Duodenal mucosa (tissue), 2 donors: ENCODE results near the gene ADGRL1.
"Not testable (repeated sequence)": the region's sequence is repeated elsewhere in the genome, so short reads cannot be mapped to it uniquely, and the experiment has no call there.

Experiments
- H3K27ac ChIP-seq: one replicate; pipeline ENCODE4 v1.7.0; 2013; ENCODE audit warnings: low read depth, low read length
- H3K27me3 ChIP-seq, 2 donors: one replicate each; pipeline ENCODE4 v1.7.0; 2013; ENCODE audit warnings: low read length in 2 of 2, control low read depth in 1 of 2; ENCODE audit not compliant: insufficient read depth in 2 of 2, control insufficient read depth in 1 of 2
- H3K36me3 ChIP-seq, 2 donors: one replicate each; pipeline ENCODE4 v1.7.0; 2013; ENCODE audit warnings: low read length in 2 of 2, control low read depth in 1 of 2; ENCODE audit not compliant: insufficient read depth in 2 of 2, control insufficient read depth in 1 of 2
- H3K4me1 ChIP-seq, 2 donors: one replicate each; pipeline ENCODE4 v1.7.0; 2013; ENCODE audit warnings: low read length in 2 of 2, control low read depth in 1 of 2; ENCODE audit not compliant: insufficient read depth in 2 of 2, control insufficient read depth in 1 of 2
- H3K4me3 ChIP-seq, 2 donors: one replicate each; pipeline ENCODE4 v1.7.0; 2013; ENCODE audit warnings: low read length in 2 of 2, low read depth in 1 of 2
- H3K9ac ChIP-seq, 2 donors: one replicate each; pipeline ENCODE4 v1.7.0; 2013; ENCODE audit warnings: low read length in 2 of 2, low read depth in 1 of 2
- H3K9me3 ChIP-seq, 2 donors: one replicate each; pipeline ENCODE4 v1.7.0; 2013; ENCODE audit warnings: low read length in 2 of 2, control low read depth in 1 of 2; ENCODE audit not compliant: control insufficient read depth in 1 of 2

Gene ADGRL1

GRCh38 chr19:14204219-14204618 lies 1.8 kb downstream of the ADGRL1 start:
- not testable (repeated sequence) for H3K4me1 ChIP-seq, H3K27ac ChIP-seq, H3K9me3 ChIP-seq, H3K36me3 ChIP-seq, H3K4me3 ChIP-seq, H3K9ac ChIP-seq, H3K27me3 ChIP-seq

- H3K27me3 ChIP-seq, H3K36me3 ChIP-seq, H3K9ac ChIP-seq, H3K4me3 ChIP-seq, H3K27ac ChIP-seq, H3K9me3 ChIP-seq, H3K4me1 ChIP-seq: not testable (repeated sequence)
These were observed 2.2 kb downstream of the ADGRL1 start for GRCh38 chr19:14203788-14204187.

- Histone ChIP-seq H3K4me3 (no peak overlapping the region), H3K36me3 (no peaks in the 10 kb centered on the region), H3K9ac (no peak overlapping the region), H3K27ac (no peak overlapping the region), H3K4me1 (peaks cover 0 to 3% of the 10 kb centered on the region in 2 donors), H3K9me3 (no peaks in the 10 kb centered on the region), H3K27me3 (no peaks in the 10 kb centered on the region)
These were observed 2.8 kb downstream of the ADGRL1 start for GRCh38 chr19:14203177-14203576.

- H3K27ac ChIP-seq, H3K4me1 ChIP-seq, H3K9ac ChIP-seq, H3K36me3 ChIP-seq, H3K9me3 ChIP-seq, H3K4me3 ChIP-seq, H3K27me3 ChIP-seq: not testable (repeated sequence)
These were observed 4.5 kb downstream of the ADGRL1 start for GRCh38 chr19:14201481-14201880.

- H3K27ac ChIP-seq, H3K9me3 ChIP-seq: not testable (repeated sequence)
These were observed 5.7 kb downstream of the ADGRL1 start for GRCh38 chr19:14200147-14200841.

GRCh38 chr19:14198384-14199376 lies 7.3 kb downstream of the ADGRL1 start:
- no peaks in the 10 kb centered on the region for H3K36me3 ChIP-seq
- H3K27me3 ChIP-seq = no peaks in the 10 kb centered on the region
- H3K9me3 ChIP-seq = no peaks in the 10 kb centered on the region
- H3K4me1 ChIP-seq = peaks cover 0 to under 1% of the 10 kb centered on the region in 2 donors
- no peak overlapping the region for H3K4me3 ChIP-seq
- H3K9ac ChIP-seq = no peak overlapping the region
- H3K27ac ChIP-seq = no peak overlapping the region

More at GRCh38 chr19:14200147-14200841, 5.7 kb downstream of the ADGRL1 start:
- H3K27me3 ChIP-seq, H3K4me3 ChIP-seq, H3K4me1 ChIP-seq, H3K36me3 ChIP-seq, H3K9ac ChIP-seq: not testable (repeated sequence)

GRCh38 chr19:14197882-14198281 lies 8.1 kb downstream of the ADGRL1 start:
- Histone ChIP-seq H3K9ac (no peak overlapping the region), H3K4me3 (no peak overlapping the region), H3K4me1 (no peaks in the 10 kb centered on the region), H3K27ac (no peak overlapping the region), H3K36me3 (no peaks in the 10 kb centered on the region), H3K9me3 (no peaks in the 10 kb centered on the region), H3K27me3 (no peaks in the 10 kb centered on the region)

- not testable (repeated sequence) for H3K9me3 ChIP-seq, H3K4me1 ChIP-seq, H3K4me3 ChIP-seq, H3K9ac ChIP-seq, H3K36me3 ChIP-seq, H3K27me3 ChIP-seq, H3K27ac ChIP-seq
These were observed 8.7 kb downstream of the ADGRL1 start for GRCh38 chr19:14197288-14197687.

GRCh38 chr19:14196105-14196504 lies 9.9 kb downstream of the ADGRL1 start:
- not testable (repeated sequence) for H3K9me3 ChIP-seq, H3K27me3 ChIP-seq, H3K9ac ChIP-seq, H3K4me1 ChIP-seq, H3K36me3 ChIP-seq, H3K4me3 ChIP-seq, H3K27ac ChIP-seq

- not testable (repeated sequence) for H3K9me3 ChIP-seq, H3K27ac ChIP-seq, H3K4me1 ChIP-seq, H3K27me3 ChIP-seq, H3K36me3 ChIP-seq, H3K9ac ChIP-seq, H3K4me3 ChIP-seq
These were observed 10.8 kb downstream of the ADGRL1 start for GRCh38 chr19:14195216-14195615.
